Measurements from ENCODE around the gene PRDM16.

Gene PRDM16

DNA sequence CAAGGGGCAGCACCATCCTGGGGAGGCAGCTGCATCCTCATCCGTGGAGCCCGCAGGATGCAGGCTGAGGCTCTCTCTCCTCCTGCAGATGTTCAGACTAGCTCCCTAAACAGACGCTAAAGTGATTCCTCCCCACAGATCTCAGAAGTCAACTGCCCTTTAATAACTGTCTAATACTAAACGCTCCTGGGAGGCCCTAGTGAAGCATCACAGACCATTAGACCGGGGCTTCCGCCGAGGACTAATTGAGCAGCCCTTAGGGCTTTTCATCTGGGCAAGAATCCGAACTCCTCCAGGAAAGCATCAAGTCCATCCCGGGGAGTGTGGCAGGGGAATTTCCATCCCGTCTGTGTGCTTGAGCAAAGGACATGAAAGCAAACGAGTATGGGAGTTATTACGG is 40.4 kb downstream of the PRDM16 start:
- no peak overlapping the region for H3K9ac ChIP-seq (ENCODE audit: low read length)
- H3K4me3 ChIP-seq (ENCODE audit: low read depth, low read length, poor library complexity, severe bottlenecking): no peak overlapping the region
- no peak overlapping the region for H2AFZ ChIP-seq (ENCODE audit: low read length)
- H3K4me2 ChIP-seq (ENCODE audit: low read length): no peak overlapping the region
- no peaks in the 10 kb centered on the region for H3K36me3 ChIP-seq (ENCODE audit: insufficient read depth, low read length)
- H3F3A ChIP-seq (ENCODE audit: insufficient read depth, low read length): no peaks in the 10 kb centered on the region
- H3K27me3 ChIP-seq (ENCODE audit: insufficient read depth, low read length): no peaks in the 10 kb centered on the region
- H3K9me2 ChIP-seq (ENCODE audit: low read depth, low read length): no peaks in the 10 kb centered on the region
- no peaks in the 10 kb centered on the region for H3K9me3 ChIP-seq (ENCODE audit: low read length)
- no peaks in the 10 kb centered on the region for H3K79me2 ChIP-seq (ENCODE audit: insufficient read depth, low read length)
- TF ChIP-seq, protein P1, sequence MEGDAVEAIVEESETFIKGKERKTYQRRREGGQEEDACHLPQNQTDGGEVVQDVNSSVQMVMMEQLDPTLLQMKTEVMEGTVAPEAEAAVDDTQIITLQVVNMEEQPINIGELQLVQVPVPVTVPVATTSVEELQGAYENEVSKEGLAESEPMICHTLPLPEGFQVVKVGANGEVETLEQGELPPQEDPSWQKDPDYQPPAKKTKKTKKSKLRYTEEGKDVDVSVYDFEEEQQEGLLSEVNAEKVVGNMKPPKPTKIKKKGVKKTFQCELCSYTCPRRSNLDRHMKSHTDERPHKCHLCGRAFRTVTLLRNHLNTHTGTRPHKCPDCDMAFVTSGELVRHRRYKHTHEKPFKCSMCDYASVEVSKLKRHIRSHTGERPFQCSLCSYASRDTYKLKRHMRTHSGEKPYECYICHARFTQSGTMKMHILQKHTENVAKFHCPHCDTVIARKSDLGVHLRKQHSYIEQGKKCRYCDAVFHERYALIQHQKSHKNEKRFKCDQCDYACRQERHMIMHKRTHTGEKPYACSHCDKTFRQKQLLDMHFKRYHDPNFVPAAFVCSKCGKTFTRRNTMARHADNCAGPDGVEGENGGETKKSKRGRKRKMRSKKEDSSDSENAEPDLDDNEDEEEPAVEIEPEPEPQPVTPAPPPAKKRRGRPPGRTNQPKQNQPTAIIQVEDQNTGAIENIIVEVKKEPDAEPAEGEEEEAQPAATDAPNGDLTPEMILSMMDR (IDR thresholded peaks at IDR 0.05; ENCODE audit: low read length): no peak
- TF ChIP-seq EZH2 (IDR thresholded peaks at IDR 0.05; ENCODE audit: borderline replicate concordance, low read length): no peak
- H3K27ac ChIP-seq (ENCODE audit: low read depth, low read length, poor library complexity, severe bottlenecking): no peak overlapping the region
- H4K20me1 ChIP-seq (ENCODE audit: insufficient read depth, low read length): no peaks in the 10 kb centered on the region
- H3K4me1 ChIP-seq (ENCODE audit: insufficient read depth, low read length, severe bottlenecking): no peaks in the 10 kb centered on the region

DNA sequence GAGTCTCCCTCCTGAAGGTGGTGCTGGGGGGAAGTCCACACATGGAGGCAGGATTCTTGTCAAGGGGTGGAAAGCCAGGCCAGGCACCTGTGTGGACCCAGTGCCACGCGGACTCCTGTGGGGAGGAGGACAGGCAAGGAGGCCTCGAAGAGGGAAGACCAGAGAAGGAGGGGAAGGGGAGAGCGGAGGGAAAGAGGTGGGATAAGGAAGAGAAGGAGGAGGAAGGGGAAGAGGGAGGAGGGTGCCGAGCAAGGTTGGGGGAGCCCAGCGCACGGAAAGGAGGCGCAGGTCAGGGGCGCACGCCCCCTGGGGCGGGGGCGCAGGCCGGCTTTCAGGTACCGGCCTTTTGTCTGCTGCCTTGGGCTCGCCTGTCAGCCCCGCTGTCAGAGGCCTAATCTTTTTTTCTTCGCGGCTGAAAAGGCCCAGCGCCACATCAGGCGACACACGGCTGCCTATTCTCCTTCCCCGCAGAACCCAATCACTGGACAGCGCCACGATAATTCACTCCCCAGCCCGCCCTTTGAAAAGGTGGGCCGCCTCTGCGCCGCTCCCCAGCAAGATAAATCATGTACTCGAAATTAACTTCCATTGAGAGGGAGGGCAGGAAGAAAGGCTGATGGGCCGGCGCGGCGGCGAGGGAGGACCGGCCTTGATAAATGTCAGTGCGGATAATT is 42.5 kb downstream of the PRDM16 start:
- no peaks in the 10 kb centered on the region for H3K9me3 ChIP-seq (ENCODE audit: low read length)
- H4K20me1 ChIP-seq (ENCODE audit: insufficient read depth, low read length): no peaks in the 10 kb centered on the region

DNA sequence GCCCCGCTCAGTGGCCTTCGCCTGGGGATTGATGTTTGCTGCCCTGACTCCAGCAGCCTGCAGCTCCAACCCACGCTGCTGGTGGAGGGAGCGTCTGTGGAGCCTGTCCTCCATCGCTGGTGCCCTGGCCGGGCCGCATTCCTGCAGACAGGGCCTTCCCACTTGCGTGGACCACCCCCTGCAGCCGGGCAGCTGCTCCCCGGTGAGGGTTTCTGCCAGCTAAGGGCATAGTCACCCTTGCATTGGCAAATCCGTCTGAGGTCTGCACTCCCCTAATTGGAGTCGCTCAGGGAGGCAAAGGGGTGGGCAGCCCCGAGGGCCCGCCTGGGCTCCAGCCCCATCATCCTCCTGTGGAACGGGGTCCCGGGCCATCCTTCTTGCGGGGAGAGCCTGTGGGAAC is 43.5 kb downstream of the PRDM16 start:
- no peaks in the 10 kb centered on the region for H3K9me3 ChIP-seq (ENCODE audit: low read length)
- H3K27me3 ChIP-seq (ENCODE audit: insufficient read depth, low read length): no peaks in the 10 kb centered on the region
- no peak overlapping the region for H3K4me2 ChIP-seq (ENCODE audit: low read length)
- H3K9me2 ChIP-seq (ENCODE audit: low read depth, low read length): no peaks in the 10 kb centered on the region
- no peaks in the 10 kb centered on the region for H3K79me2 ChIP-seq (ENCODE audit: insufficient read depth, low read length)
- H3K36me3 ChIP-seq (ENCODE audit: insufficient read depth, low read length): no peaks in the 10 kb centered on the region
- H4K20me1 ChIP-seq (ENCODE audit: insufficient read depth, low read length): no peaks in the 10 kb centered on the region
- H3K4me1 ChIP-seq (ENCODE audit: insufficient read depth, low read length, severe bottlenecking): no peaks in the 10 kb centered on the region
- TF ChIP-seq, protein P1 (IDR thresholded peaks at IDR 0.05; ENCODE audit: low read length): no peak
- TF ChIP-seq EZH2 (IDR thresholded peaks at IDR 0.05; ENCODE audit: borderline replicate concordance, low read length): no peak
- no peak overlapping the region for H3K9ac ChIP-seq (ENCODE audit: low read length)
- no peak overlapping the region for H2AFZ ChIP-seq (ENCODE audit: low read length)
- H3K4me3 ChIP-seq (ENCODE audit: low read depth, low read length, poor library complexity, severe bottlenecking): no peak overlapping the region
- no peak overlapping the region for H3K27ac ChIP-seq (ENCODE audit: low read depth, low read length, poor library complexity, severe bottlenecking)
- no peaks in the 10 kb centered on the region for H3F3A ChIP-seq (ENCODE audit: insufficient read depth, low read length)

More for the DNA sequence above, 42.5 kb downstream of the PRDM16 start:
- TF ChIP-seq EZH2 (IDR thresholded peaks at IDR 0.05; ENCODE audit: borderline replicate concordance, low read length): no peak
- TF ChIP-seq, protein P1 (IDR thresholded peaks at IDR 0.05; ENCODE audit: low read length): no peak
- H3K79me2 ChIP-seq (ENCODE audit: insufficient read depth, low read length): no peaks in the 10 kb centered on the region
- no peaks in the 10 kb centered on the region for H3K4me1 ChIP-seq (ENCODE audit: insufficient read depth, low read length, severe bottlenecking)
- no peak overlapping the region for H2AFZ ChIP-seq (ENCODE audit: low read length)
- H3K9me2 ChIP-seq (ENCODE audit: low read depth, low read length): no peaks in the 10 kb centered on the region
- no peak overlapping the region for H3K9ac ChIP-seq (ENCODE audit: low read length)
- H3K4me2 ChIP-seq (ENCODE audit: low read length): no peak overlapping the region
- no peaks in the 10 kb centered on the region for H3K36me3 ChIP-seq (ENCODE audit: insufficient read depth, low read length)
- no peaks in the 10 kb centered on the region for H3F3A ChIP-seq (ENCODE audit: insufficient read depth, low read length)
- no peak overlapping the region for H3K4me3 ChIP-seq (ENCODE audit: low read depth, low read length, poor library complexity, severe bottlenecking)
- H3K27ac ChIP-seq (ENCODE audit: low read depth, low read length, poor library complexity, severe bottlenecking): no peak overlapping the region
- H3K27me3 ChIP-seq (ENCODE audit: insufficient read depth, low read length): no peaks in the 10 kb centered on the region

Measured in OCI-LY1 (cell line).